ENCODE results near the gene TRIM54.

GRCh38 chr2:27236136-27236535, 46.1 kb upstream of the TRIM54 start:
- no peak for TF ChIP-seq ZBTB21 (CRISPR knock-in tag; IDR thresholded peaks at IDR 0.05; ENCODE audit: borderline replicate concordance)
- TF ChIP-seq CTCF (IDR thresholded peaks at IDR 0.05), result no peak
- TF ChIP-seq GABPB1 (CRISPR knock-in tag; IDR thresholded peaks at IDR 0.05), result no peak
- TF ChIP-seq ESRRA (CRISPR knock-in tag; IDR thresholded peaks at IDR 0.05; ENCODE audit: borderline replicate concordance), result no peak
- TF ChIP-seq ZNF121 (CRISPR knock-in tag; IDR thresholded peaks at IDR 0.05), result no peak
